ENCODE data around the gene TFR2. TPM values are rescaled to one million over a fixed set of nuclear protein-coding genes. Genes with fewer than 3 reads are reported as not detected.

TFR2 gene
- total and polyA plus RNA-seq, 9 of the 15 experiments (the other 6 are each of a cell fraction or from before 2014, with no cell fraction given), result 3.8 to 123 (median 51.1) TPM

- TF ChIP-seq ZNF197 (CRISPR knock-in tag; IDR thresholded peaks at IDR 0.05; ENCODE audit: low read depth) (peak; percentile 81), MAFG (tag; conservative IDR thresholded peaks at IDR 0.05) (no peak), RBM39 (optimal IDR thresholded peaks at IDR 0.05; ENCODE audit: low read depth, low read length) (no peak), ZNF561 (CRISPR knock-in tag; conservative IDR thresholded peaks at IDR 0.05) (no peak), ZFPM2 (CRISPR knock-in tag; IDR thresholded peaks at IDR 0.05) (no peak), NR1H2 (CRISPR knock-in tag; IDR thresholded peaks at IDR 0.05) (0 out of 2 replicates have a peak, but pooled peaks have one; percentile 60), NBN (IDR thresholded peaks at IDR 0.05; ENCODE audit: low read depth) (no peak), SETDB1 (IDR thresholded peaks at IDR 0.05; ENCODE audit: low read length) (no peak), TAF9B (IDR thresholded peaks at IDR 0.05; ENCODE audit: partially characterized antibody) (no peak), ZNF318 (IDR thresholded peaks at IDR 0.05; ENCODE audit: borderline replicate concordance in 1 of 2, low read depth in 1 of 2) (no peak), ZNF436 (CRISPR knock-in tag; IDR thresholded peaks at IDR 0.05) (no peak), NCOR1 (IDR thresholded peaks at IDR 0.05) (no peak), E2F6 (IDR thresholded peaks at IDR 0.05; ENCODE audit: borderline replicate concordance in 1 of 2, extremely low read depth in 1 of 2, insufficient read depth in 1 of 2, insufficient read length in 1 of 2, low read depth in 1 of 2, low read length in 1 of 2, poor library complexity in 1 of 2, severe bottlenecking in 1 of 2) (peak in 1 of 2 experiments; percentile 53)
- TF ChIP-seq, protein P1, sequence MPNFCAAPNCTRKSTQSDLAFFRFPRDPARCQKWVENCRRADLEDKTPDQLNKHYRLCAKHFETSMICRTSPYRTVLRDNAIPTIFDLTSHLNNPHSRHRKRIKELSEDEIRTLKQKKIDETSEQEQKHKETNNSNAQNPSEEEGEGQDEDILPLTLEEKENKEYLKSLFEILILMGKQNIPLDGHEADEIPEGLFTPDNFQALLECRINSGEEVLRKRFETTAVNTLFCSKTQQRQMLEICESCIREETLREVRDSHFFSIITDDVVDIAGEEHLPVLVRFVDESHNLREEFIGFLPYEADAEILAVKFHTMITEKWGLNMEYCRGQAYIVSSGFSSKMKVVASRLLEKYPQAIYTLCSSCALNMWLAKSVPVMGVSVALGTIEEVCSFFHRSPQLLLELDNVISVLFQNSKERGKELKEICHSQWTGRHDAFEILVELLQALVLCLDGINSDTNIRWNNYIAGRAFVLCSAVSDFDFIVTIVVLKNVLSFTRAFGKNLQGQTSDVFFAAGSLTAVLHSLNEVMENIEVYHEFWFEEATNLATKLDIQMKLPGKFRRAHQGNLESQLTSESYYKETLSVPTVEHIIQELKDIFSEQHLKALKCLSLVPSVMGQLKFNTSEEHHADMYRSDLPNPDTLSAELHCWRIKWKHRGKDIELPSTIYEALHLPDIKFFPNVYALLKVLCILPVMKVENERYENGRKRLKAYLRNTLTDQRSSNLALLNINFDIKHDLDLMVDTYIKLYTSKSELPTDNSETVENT (CRISPR knock-in tag; IDR thresholded peaks at IDR 0.05), result no peak
- TF ChIP-seq, protein P2, sequence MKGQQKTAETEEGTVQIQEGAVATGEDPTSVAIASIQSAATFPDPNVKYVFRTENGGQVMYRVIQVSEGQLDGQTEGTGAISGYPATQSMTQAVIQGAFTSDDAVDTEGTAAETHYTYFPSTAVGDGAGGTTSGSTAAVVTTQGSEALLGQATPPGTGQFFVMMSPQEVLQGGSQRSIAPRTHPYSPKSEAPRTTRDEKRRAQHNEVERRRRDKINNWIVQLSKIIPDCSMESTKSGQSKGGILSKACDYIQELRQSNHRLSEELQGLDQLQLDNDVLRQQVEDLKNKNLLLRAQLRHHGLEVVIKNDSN (CRISPR knock-in tag; IDR thresholded peaks at IDR 0.05), result no peak
These were observed 14.7 kb upstream of the TFR2 start, which contains the start of gene ACTL6B (continued) for GRCh38 chr7:100655908-100656674.

All from K562 (cell line).